A549 (cell line): ENCODE results near the gene TTYH3.

Experiments used
- BCL3 ChIP-seq: fragments of >200 bp; sonication (Bioruptor Twin); formaldehyde crosslinking; IDR thresholded peaks from 3 replicates; pipeline ENCODE4 v1.6.1; 2016
- CBX2 ChIP-seq: fragments of 200-600 bp; sonication (generic); IDR thresholded peaks from 2 replicates; pipeline ENCODE4 v1.6.1; 2016; ENCODE audit warnings: low read depth, mild to moderate bottlenecking, borderline replicate concordance
- CHD2 ChIP-seq: fragments of 150-350 bp; IDR thresholded peaks from 2 replicates; pipeline ENCODE4 v1.6.1; 2014; ENCODE audit warnings: low read length; ENCODE audit not compliant: partially characterized antibody
- CHD4 ChIP-seq: fragments of 200-600 bp; sonication (generic); IDR thresholded peaks from 2 replicates; pipeline ENCODE4 v1.6.1; 2016; ENCODE audit warnings: antibody characterized with exemption, mild to moderate bottlenecking, borderline replicate concordance
- CTCF ChIP-seq: fragments of >200 bp; sonication (Bioruptor Twin); formaldehyde crosslinking; IDR thresholded peaks from 3 replicates; pipeline ENCODE4 v1.5.1; 2016
- EP300 ChIP-seq, 2 experiments: fragments of >200 bp; sonication (Bioruptor Twin); formaldehyde crosslinking; IDR thresholded peaks; 2 replicates in 1 of 2; 3 replicates in 1 of 2; pipeline ENCODE4 v1.6.1; 2016 to 2017
- KDM5A ChIP-seq: fragments of 200-600 bp; sonication (generic); IDR thresholded peaks from 2 replicates; pipeline ENCODE4 v1.6.1; 2016; ENCODE audit warnings: antibody characterized with exemption, mild to moderate bottlenecking
- NFE2L2 ChIP-seq: fragments of 150-350 bp; conservative IDR thresholded peaks from 2 replicates; pipeline ENCODE4 v1.6.1; 2014; ENCODE audit warnings: low read length
- PHF8 ChIP-seq: fragments of 200-600 bp; sonication (generic); IDR thresholded peaks from 2 replicates; pipeline ENCODE4 v1.6.1; 2016; ENCODE audit warnings: low read depth, mild to moderate bottlenecking, antibody characterized with exemption, moderate library complexity, borderline replicate concordance
- RCOR1 ChIP-seq: fragments of 150-350 bp; IDR thresholded peaks from 2 replicates; pipeline ENCODE4 v1.6.1; 2014; ENCODE audit warnings: antibody characterized with exemption, low read length, low read depth
- REST ChIP-seq: fragments of 200-600 bp; sonication (generic); IDR thresholded peaks from 2 replicates; pipeline ENCODE4 v1.6.1; 2016; ENCODE audit warnings: antibody characterized with exemption, mild to moderate bottlenecking, moderate library complexity

- peak; percentile 79 for TF ChIP-seq CTCF
- TF ChIP-seq CHD4: no peak
- no peak for TF ChIP-seq NFE2L2
- no peak for TF ChIP-seq KDM5A
- no peak for TF ChIP-seq BCL3
- TF ChIP-seq PHF8: no peak
- TF ChIP-seq CHD2: no peak
- TF ChIP-seq RCOR1: no peak
- TF ChIP-seq EP300 (IDR thresholded peaks at IDR 0.05): no peak
- TF ChIP-seq CBX2: no peak
- no peak for TF ChIP-seq REST
Measured at GRCh38 chr7:2680792-2681490, 49.2 kb downstream of the TTYH3 start.
